Skin epidermis (tissue), 12 donors: Measurements from ENCODE around the gene SLC13A3.

Experiments used
- H3K27ac ChIP-seq, 21 experiments: fragments of 200-600 bp; sonication (generic) in 11 of 21; one replicate each; pipeline ENCODE4 v1.5.0; 2020; ENCODE audit warnings: mild to moderate bottlenecking in 3 of 21, inconsistent platforms in 2 of 21, moderate library complexity in 2 of 21
- H3K4me3 ChIP-seq, 7 experiments: fragments of 200-600 bp; sonication (generic) in 2 of 7; one replicate each; pipeline ENCODE4 v1.5.0; 2020; ENCODE audit warnings: inconsistent platforms in 2 of 7, mild to moderate bottlenecking in 2 of 7, moderate library complexity in 1 of 7

Gene SLC13A3

GRCh38 chr20:46550461-46550860 lies 100.8 kb downstream of the SLC13A3 start, which contains the start of gene OCSTAMP:
Gene OCSTAMP (minus strand): TSS chr20:46550654. CDS start chr20:46550560, 94 bp downstream.
- Histone ChIP-seq H3K27ac (no peak within 1 kb of the TSS), H3K4me3 (no peak within 1 kb of the TSS)

- no peak overlapping the region for H3K27ac ChIP-seq
Measured at GRCh38 chr20:46549188-46549972, 101.9 kb downstream of the SLC13A3 start.

GRCh38 chr20:46548688-46549087 lies 102.6 kb downstream of the SLC13A3 start:
- Histone ChIP-seq H3K4me3 (no peak overlapping the region), H3K27ac (no peak overlapping the region)

More at GRCh38 chr20:46549188-46549972, 101.9 kb downstream of the SLC13A3 start:
- H3K4me3 ChIP-seq = no peak overlapping the region

GRCh38 chr20:46547995-46548394 lies 103.3 kb downstream of the SLC13A3 start:
- Histone ChIP-seq H3K27ac (no peak overlapping the region), H3K4me3 (no peak overlapping the region)

- no peak overlapping the region for H3K4me3 ChIP-seq
- no peak overlapping the region for H3K27ac ChIP-seq
Measured at GRCh38 chr20:46546936-46547335, 104.3 kb downstream of the SLC13A3 start.

GRCh38 chr20:46546298-46546697 lies 105.0 kb downstream of the SLC13A3 start:
- Histone ChIP-seq H3K4me3 (no peak overlapping the region), H3K27ac (no peak overlapping the region)

GRCh38 chr20:46545827-46546138 lies 105.5 kb downstream of the SLC13A3 start:
- Histone ChIP-seq H3K27ac (no peak overlapping the region), H3K4me3 (no peak overlapping the region)

GRCh38 chr20:46545077-46545826 lies 106.0 kb downstream of the SLC13A3 start:
- no peak overlapping the region for H3K4me3 ChIP-seq
- H3K27ac ChIP-seq = peak overlapping the region in 1 of 21 experiments; percentile 18

GRCh38 chr20:46544576-46544975 lies 106.7 kb downstream of the SLC13A3 start:
- Histone ChIP-seq H3K27ac (no peak overlapping the region), H3K4me3 (no peak overlapping the region)

GRCh38 chr20:46543959-46544358 lies 107.3 kb downstream of the SLC13A3 start:
- Histone ChIP-seq H3K27ac (no peak overlapping the region), H3K4me3 (no peak overlapping the region)

- Histone ChIP-seq H3K27ac (no peak overlapping the region), H3K4me3 (no peak overlapping the region)
Measured at GRCh38 chr20:46543033-46543432, 108.2 kb downstream of the SLC13A3 start.

- H3K4me3 ChIP-seq = no peak overlapping the region
- no peak overlapping the region for H3K27ac ChIP-seq
Measured at GRCh38 chr20:46541229-46541935, 109.9 kb downstream of the SLC13A3 start.

- Histone ChIP-seq H3K27ac (no peak overlapping the region), H3K4me3 (no peak overlapping the region)
Measured at GRCh38 chr20:46539113-46539512, 112.1 kb downstream of the SLC13A3 start.

- H3K27ac ChIP-seq = no peak overlapping the region
- H3K4me3 ChIP-seq = no peak overlapping the region
Measured at GRCh38 chr20:46530640-46531039, 120.6 kb downstream of the SLC13A3 start.

- no peak overlapping the region for H3K4me3 ChIP-seq
- H3K27ac ChIP-seq = no peak overlapping the region
Measured at GRCh38 chr20:46523696-46524328, 127.4 kb downstream of the SLC13A3 start.

- no peak overlapping the region for H3K4me3 ChIP-seq
- H3K27ac ChIP-seq = no peak overlapping the region
Measured at GRCh38 chr20:46523108-46523507, 128.2 kb downstream of the SLC13A3 start.

- no peak overlapping the region for H3K4me3 ChIP-seq
- H3K27ac ChIP-seq = no peak overlapping the region
Measured at GRCh38 chr20:46520976-46521579, 130.2 kb downstream of the SLC13A3 start.

- Histone ChIP-seq H3K27ac (no peak overlapping the region), H3K4me3 (no peak overlapping the region)
Measured at GRCh38 chr20:46520540-46520939, 130.7 kb downstream of the SLC13A3 start.

- Histone ChIP-seq H3K27ac (no peak overlapping the region), H3K4me3 (no peak overlapping the region)
Measured at GRCh38 chr20:46519471-46520068, 131.7 kb downstream of the SLC13A3 start.
